Pancreas (tissue), 10 donors: ENCODE measurements around the gene LEF1. TPM values are rescaled to one million over a fixed set of nuclear protein-coding genes. Genes with fewer than 3 reads are reported as not detected.

Experiments
- ATAC-seq, 4 donors: fragments of 200-7000 bp; cut with Tn5 transposase; one replicate each; pipeline versions ENCODE4 v1.8.0 to v1.9.1; 2020; ENCODE audit warnings: mild to moderate bottlenecking in 4 of 4, moderate library complexity in 4 of 4
- DNase-seq, 6 donors: peaks; one replicate each; pipeline ENCODE4 v3.0.0-alpha.2; 2020
- FAIRE-seq: peaks from 2 replicates; lab custom pipeline; 2012; peaks lifted over from hg19 to GRCh38; lab: Jason Lieb, UNC
- H3K27ac ChIP-seq, 4 donors: fragments of 200-600 bp; sonication (generic); 1 replicate in 3 of 4; 2 replicates in 1 of 4; pipeline versions ENCODE4 v1.5.0 to v1.8.0; 2020
- H3K27me3 ChIP-seq, 4 donors: fragments of 200-600 bp; one replicate each; pipeline ENCODE4 v1.8.0; 2021
- H3K36me3 ChIP-seq, 3 donors: fragments of 200-600 bp; sonication (generic) in 1 of 3; one replicate each; pipeline versions ENCODE4 v1.5.0 to v1.8.0; 2020 to 2021
- H3K4me1 ChIP-seq, 3 donors: fragments of 200-600 bp; one replicate each; pipeline ENCODE4 v1.8.0; 2021
- H3K4me3 ChIP-seq, 4 donors: fragments of 200-600 bp; sonication (generic) in 2 of 4; one replicate each; pipeline versions ENCODE4 v1.5.0 to v1.8.0; 2020 to 2021
- H3K9me3 ChIP-seq, 4 donors: fragments of 200-600 bp; one replicate each; pipeline ENCODE4 v1.8.0; 2021
- WGBS, 2 donors: extraction: QIAGEN DNeasy Blood & Tissue Kit; methylation state at CpG; one replicate each; pipeline ENCODE4 v1.1.7; 2013; 5-methylcytosine and 5-hydroxymethylcytosine counted together
- intact Hi-C, 3 donors: fragments of 100-400 bp; cut with DNase I; formaldehyde crosslinking; loops; one replicate each; pipeline versions ENCODE4 v1.11.1 to v1.14.2; 2022
- polyA plus RNA-seq, 2 donors: library from polyadenylated mRNA; stranded (reverse); fragments of 200-250 nt; gene quantifications; one replicate each; pipeline ENCODE4 v1.2.3, GENCODE V29; 2013
- total RNA-seq, 6 donors: library from RNA; stranded (reverse); fragmentation: NEBNext Ultra II Directional in 4 of 6; extraction: Animal tissue kit (Norgen Biotek cat#: 25700) in 4 of 6; gene quantifications; one replicate each; pipeline versions ENCODE4 v1.2.1 to v1.2.4, GENCODE V29; 2021 to 2023
- TF ChIP-seq, protein P1 (sequence below), 4 donors: fragments of 200-600 bp; sonication (generic) in 3 of 4; IDR thresholded peaks; one replicate each; pipeline versions ENCODE4 v1.5.0 to v1.8.0; 2021; ENCODE audit warnings: antibody characterized with exemption in 4 of 4
- donor health status: healthy with polysubstance abuse.
- donor health status: DM: no; HTN: no; CAD: no; lungs with moderate emphysema.
- donor health status: DM: no; HTN: no; CAD: no.
- donor health status: control.
- donor health status: control.
- donor health status: Bipolar disorder and iron deficiency.
- donor health status: DM: yes; HTN: yes; CAD: no.
- donor health status: DM: no; HTN: no; CAD: no.
- donor health status: DM: no; HTN: no; CAD: no.
- donor health status: DM: yes; HTN: yes; CAD: no.

Gene LEF1
- total and polyA plus RNA-seq, 8 donors = 0.28 to 3.5 (median 0.86) TPM

DNA sequence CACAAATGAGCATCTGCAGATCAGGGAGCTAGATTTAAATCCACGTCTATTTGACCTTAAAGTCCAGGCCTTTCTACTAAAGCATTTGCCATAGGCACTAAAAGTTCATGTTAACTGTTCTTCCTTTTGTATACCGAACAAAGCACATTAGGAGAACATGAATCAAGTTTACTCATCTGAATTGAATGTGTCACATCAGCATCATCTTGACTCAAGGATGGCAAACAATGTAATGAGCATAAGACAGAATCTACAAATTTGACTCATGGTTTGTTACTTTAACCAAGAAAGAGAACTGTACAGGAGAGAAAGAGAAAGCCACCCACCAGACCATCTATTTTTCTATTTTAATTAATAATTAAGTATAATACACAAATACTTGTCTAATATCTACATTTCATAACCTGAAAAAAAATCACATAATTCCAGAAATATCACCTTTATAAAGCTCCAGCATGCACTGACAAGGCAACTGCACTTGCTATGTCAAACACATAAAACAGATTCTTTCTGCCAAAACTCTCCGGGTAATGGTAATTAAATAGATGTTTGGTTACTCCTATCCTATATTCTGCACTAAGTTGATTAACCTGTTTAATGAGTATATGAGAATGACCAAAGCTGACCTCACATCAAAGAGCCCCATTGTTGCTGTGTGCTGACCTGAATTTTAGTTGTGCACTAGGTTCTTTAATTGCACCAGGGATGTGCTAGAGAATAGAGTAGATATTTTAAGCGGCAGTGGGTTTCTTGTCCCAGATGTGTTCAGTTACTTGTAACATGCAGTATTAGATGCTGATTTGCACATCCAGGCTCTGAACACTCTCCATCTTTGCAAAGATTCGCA, 42.5 kb upstream of the LEF1 start:
- DNase-seq (no peak), FAIRE-seq (no peak), ATAC-seq (no peak)
- no peaks in the 10 kb centered on the region for H3K27me3 ChIP-seq
- WGBS, 2 donors = 65 to 80% methylated on average over 5 of the region's 5 CpGs
- no peaks in the 10 kb centered on the region for H3K4me1 ChIP-seq
- no peaks in the 10 kb centered on the region for H3K9me3 ChIP-seq
- TF ChIP-seq, protein P1, sequence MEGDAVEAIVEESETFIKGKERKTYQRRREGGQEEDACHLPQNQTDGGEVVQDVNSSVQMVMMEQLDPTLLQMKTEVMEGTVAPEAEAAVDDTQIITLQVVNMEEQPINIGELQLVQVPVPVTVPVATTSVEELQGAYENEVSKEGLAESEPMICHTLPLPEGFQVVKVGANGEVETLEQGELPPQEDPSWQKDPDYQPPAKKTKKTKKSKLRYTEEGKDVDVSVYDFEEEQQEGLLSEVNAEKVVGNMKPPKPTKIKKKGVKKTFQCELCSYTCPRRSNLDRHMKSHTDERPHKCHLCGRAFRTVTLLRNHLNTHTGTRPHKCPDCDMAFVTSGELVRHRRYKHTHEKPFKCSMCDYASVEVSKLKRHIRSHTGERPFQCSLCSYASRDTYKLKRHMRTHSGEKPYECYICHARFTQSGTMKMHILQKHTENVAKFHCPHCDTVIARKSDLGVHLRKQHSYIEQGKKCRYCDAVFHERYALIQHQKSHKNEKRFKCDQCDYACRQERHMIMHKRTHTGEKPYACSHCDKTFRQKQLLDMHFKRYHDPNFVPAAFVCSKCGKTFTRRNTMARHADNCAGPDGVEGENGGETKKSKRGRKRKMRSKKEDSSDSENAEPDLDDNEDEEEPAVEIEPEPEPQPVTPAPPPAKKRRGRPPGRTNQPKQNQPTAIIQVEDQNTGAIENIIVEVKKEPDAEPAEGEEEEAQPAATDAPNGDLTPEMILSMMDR (IDR thresholded peaks at IDR 0.05) = no peak
- intact Hi-C loops = no loop called here
- no peak overlapping the region for H3K27ac ChIP-seq
- H3K36me3 ChIP-seq = no peaks in the 10 kb centered on the region
- H3K4me3 ChIP-seq = no peak overlapping the region

DNA sequence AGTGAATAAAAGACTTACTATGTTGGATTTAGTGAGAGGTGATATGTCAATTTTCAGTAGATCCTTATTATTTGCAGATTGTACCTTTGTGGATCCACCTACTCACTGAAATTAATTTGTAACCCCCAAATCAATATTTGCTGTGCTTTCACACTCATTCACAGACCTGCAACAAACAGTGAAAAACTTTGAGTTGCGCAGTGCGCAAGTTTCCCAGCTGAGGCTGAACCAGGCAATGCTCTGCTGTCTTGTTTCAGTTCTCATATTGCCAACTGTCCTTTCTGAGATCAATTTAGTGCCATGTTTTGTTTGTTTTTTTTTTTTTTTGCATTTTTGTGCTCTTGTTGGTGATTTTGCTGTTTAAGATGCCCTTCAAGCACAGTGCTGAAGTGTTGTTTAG, 40.8 kb upstream of the LEF1 start:
- H3K27me3 ChIP-seq = no peaks in the 10 kb centered on the region
- no peaks in the 10 kb centered on the region for H3K4me1 ChIP-seq
- TF ChIP-seq, protein P1 (IDR thresholded peaks at IDR 0.05) = no peak
- H3K9me3 ChIP-seq = no peaks in the 10 kb centered on the region
- H3K36me3 ChIP-seq = no peaks in the 10 kb centered on the region
- intact Hi-C loops = no loop called here
- ATAC-seq (no peak), FAIRE-seq (no peak), DNase-seq (no peak)
- 83 to 87% methylated on average over 2 of the region's 2 CpGs for WGBS, 2 donors
- H3K27ac ChIP-seq = no peak overlapping the region
- H3K4me3 ChIP-seq = no peak overlapping the region

DNA sequence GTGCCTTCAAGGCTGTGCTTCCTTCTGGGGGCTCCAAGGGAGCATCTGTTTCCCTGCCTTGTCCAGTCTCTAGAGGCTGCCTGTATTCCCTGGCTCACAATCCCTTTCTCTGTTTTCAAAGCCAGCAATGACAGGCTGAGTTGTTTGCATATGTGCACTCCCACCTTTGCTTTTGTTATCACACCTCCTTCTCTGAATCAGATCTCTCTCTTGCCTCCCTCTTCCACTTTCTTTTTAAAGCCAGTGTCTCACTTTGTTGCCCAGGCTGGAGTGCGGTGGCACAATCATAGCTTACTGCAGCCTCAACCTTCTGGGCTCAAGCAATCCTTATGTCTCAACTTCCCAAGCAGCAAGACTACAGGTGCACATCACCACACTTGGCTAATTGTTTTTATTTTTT, 37.1 kb upstream of the LEF1 start:
- 94 to 96% methylated on average over 1 of the region's 1 CpG for WGBS, 2 donors
- no peak overlapping the region for H3K4me3 ChIP-seq
- TF ChIP-seq, protein P1 (IDR thresholded peaks at IDR 0.05) = no peak

DNA sequence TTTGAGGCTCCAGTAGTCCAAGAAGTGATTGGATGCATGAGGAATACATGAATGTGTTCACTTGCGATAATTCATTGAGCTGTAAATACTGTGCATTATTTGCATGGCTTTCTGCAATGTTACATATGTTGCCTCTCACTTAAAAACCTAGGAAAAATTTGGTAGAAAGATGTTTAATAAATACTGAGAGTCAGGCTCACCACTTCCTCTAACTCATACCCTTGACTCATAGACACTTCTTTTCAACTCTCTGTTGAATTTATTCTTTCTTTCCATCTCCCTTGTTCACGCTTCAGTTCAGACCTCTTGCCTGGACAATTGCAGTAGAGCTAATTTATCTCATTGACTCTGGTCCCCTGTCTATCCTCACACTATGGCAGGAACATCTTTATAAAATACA, 35.8 kb upstream of the LEF1 start:
- ATAC-seq (no peak), FAIRE-seq (no peak), DNase-seq (no peak)
- no peaks in the 10 kb centered on the region for H3K4me1 ChIP-seq
- no peak overlapping the region for H3K27ac ChIP-seq
- intact Hi-C loops = no loop called here
- H3K9me3 ChIP-seq = no peaks in the 10 kb centered on the region
- H3K27me3 ChIP-seq = no peaks in the 10 kb centered on the region
- H3K4me3 ChIP-seq = no peak overlapping the region
- no peaks in the 10 kb centered on the region for H3K36me3 ChIP-seq
- TF ChIP-seq, protein P1 (IDR thresholded peaks at IDR 0.05) = no peak
- WGBS, 2 donors = 93 to 94% methylated on average over 2 of the region's 2 CpGs

More for the DNA sequence above, 37.1 kb upstream of the LEF1 start:
- intact Hi-C loops = no loop called here
- H3K27ac ChIP-seq = no peak overlapping the region
- H3K4me1 ChIP-seq = no peaks in the 10 kb centered on the region
- no peaks in the 10 kb centered on the region for H3K36me3 ChIP-seq
- H3K9me3 ChIP-seq = no peaks in the 10 kb centered on the region
- no peaks in the 10 kb centered on the region for H3K27me3 ChIP-seq
- ATAC-seq (no peak), DNase-seq (no peak), FAIRE-seq (no peak)

DNA sequence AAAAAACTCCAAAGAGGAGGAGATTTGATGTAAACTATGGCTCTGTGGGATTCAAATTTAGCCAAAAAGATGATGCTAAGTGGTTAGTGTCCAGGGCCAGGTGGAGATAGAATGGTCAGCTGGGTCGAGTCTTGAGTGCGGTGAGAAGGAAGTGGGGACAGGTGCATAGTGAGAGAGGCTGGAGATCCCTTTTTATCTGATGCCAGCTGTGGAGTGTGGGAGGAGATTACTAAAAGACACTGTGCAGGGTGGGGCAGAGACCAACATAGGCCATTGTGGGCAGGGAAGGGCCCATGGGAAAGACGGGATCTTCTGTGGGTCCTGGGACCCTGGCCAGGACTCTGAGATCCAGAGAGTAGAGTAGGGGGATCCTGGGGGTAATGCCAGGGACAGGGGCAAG, 34.6 kb upstream of the LEF1 start:
- intact Hi-C loops = no loop called here
- ATAC-seq (no peak), DNase-seq (no peak), FAIRE-seq (no peak)
- 85 to 91% methylated on average over 3 of the region's 3 CpGs for WGBS, 2 donors
- no peaks in the 10 kb centered on the region for H3K4me1 ChIP-seq
- no peak overlapping the region for H3K4me3 ChIP-seq
- H3K27me3 ChIP-seq = no peaks in the 10 kb centered on the region
- H3K9me3 ChIP-seq = no peaks in the 10 kb centered on the region
- H3K36me3 ChIP-seq = no peaks in the 10 kb centered on the region
- no peak overlapping the region for H3K27ac ChIP-seq
- TF ChIP-seq, protein P1 (IDR thresholded peaks at IDR 0.05) = no peak
